RWPE2 (cell line): ENCODE results near the gene TMEM14B.

Experiments
- ATAC-seq: fragments of 200-7000 bp; cut with Tn5 transposase; 3 replicates; pipeline ENCODE4 v1.9.1; 2021; ENCODE audit warnings: low read depth
- DNase-seq: peaks from one replicate; pipeline ENCODE4 v3.0.0-alpha.2; 2020; ENCODE audit warnings: low spot score
- H3K27ac ChIP-seq: fragments of 450-650 bp; 2 replicates; pipeline ENCODE4 v1.5.1; 2017; ENCODE audit warnings: mild to moderate bottlenecking; ENCODE audit not compliant: poor library complexity, severe bottlenecking
- H3K27me3 ChIP-seq: fragments of 250-450 bp; sonication (Bioruptor Pico); 2 replicates; pipeline ENCODE4 v1.5.1; 2021; ENCODE audit warnings: mild to moderate bottlenecking, moderate library complexity; ENCODE audit not compliant: insufficient read depth, poor library complexity, severe bottlenecking
- H3K36me3 ChIP-seq: fragments of 250-450 bp; sonication (Bioruptor Pico); 2 replicates; pipeline ENCODE4 v1.5.1; 2020; ENCODE audit warnings: low read depth, mild to moderate bottlenecking, moderate library complexity
- H3K4me1 ChIP-seq: fragments of 250-450 bp; sonication (Bioruptor Pico); 2 replicates; pipeline ENCODE4 v1.5.1; 2021; ENCODE audit warnings: mild to moderate bottlenecking, moderate library complexity; ENCODE audit not compliant: insufficient read depth, poor library complexity, severe bottlenecking
- H3K4me3 ChIP-seq: fragments of 250-450 bp; sonication (Bioruptor Pico); 2 replicates; pipeline ENCODE4 v1.5.1; 2021; ENCODE audit warnings: mild to moderate bottlenecking, moderate library complexity; ENCODE audit not compliant: severe bottlenecking
- H3K9me3 ChIP-seq: fragments of 250-450 bp; sonication (Bioruptor Pico); 2 replicates; pipeline ENCODE4 v1.5.1; 2021; ENCODE audit warnings: mild to moderate bottlenecking, moderate library complexity; ENCODE audit not compliant: severe bottlenecking
- TF ChIP-seq, protein P1 (sequence below): fragments of 450-650 bp; IDR thresholded peaks from one replicate; pipeline ENCODE4 v1.5.1; 2017; ENCODE audit warnings: mild to moderate bottlenecking, moderate library complexity; ENCODE audit not compliant: poor library complexity, severe bottlenecking

Gene TMEM14B

DNA sequence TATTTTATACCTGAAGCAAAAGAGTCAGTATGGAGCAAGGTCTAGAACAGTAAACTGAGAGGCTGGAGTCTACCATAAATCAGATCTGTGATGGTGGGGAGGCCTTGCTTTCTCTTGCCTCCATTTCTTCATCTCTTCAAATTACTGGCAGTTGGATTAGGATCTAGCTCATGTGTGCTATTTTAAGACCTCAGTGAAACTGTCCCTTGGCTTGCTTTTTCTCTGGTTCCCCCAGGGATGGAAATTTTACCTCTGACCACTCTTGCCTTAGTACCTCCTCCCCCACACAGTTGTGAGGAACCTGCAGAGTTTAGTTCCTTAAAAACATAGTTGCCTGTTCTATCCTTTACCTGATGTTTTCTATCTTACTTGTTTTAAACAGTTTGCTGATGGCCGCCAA, 8.5 kb downstream of the TMEM14B start:
- TF ChIP-seq, protein P1, sequence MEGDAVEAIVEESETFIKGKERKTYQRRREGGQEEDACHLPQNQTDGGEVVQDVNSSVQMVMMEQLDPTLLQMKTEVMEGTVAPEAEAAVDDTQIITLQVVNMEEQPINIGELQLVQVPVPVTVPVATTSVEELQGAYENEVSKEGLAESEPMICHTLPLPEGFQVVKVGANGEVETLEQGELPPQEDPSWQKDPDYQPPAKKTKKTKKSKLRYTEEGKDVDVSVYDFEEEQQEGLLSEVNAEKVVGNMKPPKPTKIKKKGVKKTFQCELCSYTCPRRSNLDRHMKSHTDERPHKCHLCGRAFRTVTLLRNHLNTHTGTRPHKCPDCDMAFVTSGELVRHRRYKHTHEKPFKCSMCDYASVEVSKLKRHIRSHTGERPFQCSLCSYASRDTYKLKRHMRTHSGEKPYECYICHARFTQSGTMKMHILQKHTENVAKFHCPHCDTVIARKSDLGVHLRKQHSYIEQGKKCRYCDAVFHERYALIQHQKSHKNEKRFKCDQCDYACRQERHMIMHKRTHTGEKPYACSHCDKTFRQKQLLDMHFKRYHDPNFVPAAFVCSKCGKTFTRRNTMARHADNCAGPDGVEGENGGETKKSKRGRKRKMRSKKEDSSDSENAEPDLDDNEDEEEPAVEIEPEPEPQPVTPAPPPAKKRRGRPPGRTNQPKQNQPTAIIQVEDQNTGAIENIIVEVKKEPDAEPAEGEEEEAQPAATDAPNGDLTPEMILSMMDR: no peak
- DNase-seq (no peak), ATAC-seq (no peak)
- no peaks in the 10 kb centered on the region for H3K27me3 ChIP-seq
- H3K27ac ChIP-seq: no peak overlapping the region
- peaks cover 68% of the 10 kb centered on the region for H3K36me3 ChIP-seq
- H3K9me3 ChIP-seq: peaks cover 2% of the 10 kb centered on the region
- H3K4me1 ChIP-seq: peaks cover 17% of the 10 kb centered on the region
- H3K4me3 ChIP-seq: no peak overlapping the region

DNA sequence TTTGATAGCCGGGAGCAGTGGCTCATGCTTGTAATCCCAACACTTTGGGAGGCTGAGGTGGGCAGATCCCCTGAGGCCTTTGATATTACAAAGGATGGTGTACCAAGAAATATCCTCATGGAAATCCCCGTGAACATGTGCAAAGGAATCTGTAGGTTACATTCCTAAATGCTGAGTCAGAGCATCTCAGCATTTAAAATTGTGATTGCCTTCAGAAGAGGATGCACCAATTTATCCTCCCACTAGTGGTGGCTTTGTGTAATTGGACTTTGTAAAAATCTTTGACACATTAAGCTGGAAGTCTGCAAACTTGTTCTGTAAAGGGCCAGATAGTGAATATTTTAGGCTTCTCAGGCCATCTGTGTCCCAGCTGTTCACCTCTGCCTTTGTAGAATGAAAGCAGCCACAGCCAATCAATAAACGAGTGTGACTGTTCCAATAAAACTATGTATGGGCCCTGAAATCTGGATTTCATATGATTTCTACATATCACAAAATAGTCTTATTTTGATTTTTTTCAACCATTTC, 11.8 kb downstream of the TMEM14B start:
- Histone ChIP-seq H3K36me3 (peaks cover 41% of the 10 kb centered on the region), H3K4me1 (peaks cover 17% of the 10 kb centered on the region), H3K27me3 (no peaks in the 10 kb centered on the region), H3K27ac (peak overlapping the region; percentile 84), H3K9me3 (peaks cover 2% of the 10 kb centered on the region), H3K4me3 (no peak overlapping the region)
- TF ChIP-seq, protein P1: peak; percentile 79
- ATAC-seq (peak; percentile 79), DNase-seq (peak; percentile 74)

DNA sequence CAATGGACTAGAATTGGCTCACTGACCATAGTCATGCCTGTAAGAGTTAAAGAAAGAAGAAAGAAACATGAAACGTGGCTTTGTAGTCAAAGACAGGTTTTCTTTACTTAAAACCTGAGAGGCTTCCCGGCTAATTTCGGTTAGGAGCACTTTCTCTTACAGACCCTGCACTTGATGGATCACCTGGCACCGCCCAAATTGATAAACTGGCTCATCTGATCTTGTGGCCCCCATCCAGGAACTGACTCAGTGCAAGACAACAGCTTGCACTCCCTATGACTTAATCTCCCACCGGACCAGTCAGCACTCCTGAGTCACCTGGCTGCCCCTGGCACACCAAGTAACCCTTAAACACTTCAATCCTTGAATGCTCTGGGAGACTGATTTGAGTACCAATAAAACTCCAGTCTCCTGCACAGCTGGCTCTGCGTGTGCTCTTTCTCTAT, 12.3 kb downstream of the TMEM14B start:
- Histone ChIP-seq H3K27me3 (no peaks in the 10 kb centered on the region), H3K4me3 (no peak overlapping the region), H3K4me1 (peaks cover 17% of the 10 kb centered on the region), H3K27ac (peak overlapping the region; percentile 84), H3K36me3 (peaks cover 39% of the 10 kb centered on the region), H3K9me3 (peaks cover 2% of the 10 kb centered on the region)
- DNase-seq: peak; percentile 96
- peak; percentile 93 for ATAC-seq
- TF ChIP-seq, protein P1: peak; percentile 11

DNA sequence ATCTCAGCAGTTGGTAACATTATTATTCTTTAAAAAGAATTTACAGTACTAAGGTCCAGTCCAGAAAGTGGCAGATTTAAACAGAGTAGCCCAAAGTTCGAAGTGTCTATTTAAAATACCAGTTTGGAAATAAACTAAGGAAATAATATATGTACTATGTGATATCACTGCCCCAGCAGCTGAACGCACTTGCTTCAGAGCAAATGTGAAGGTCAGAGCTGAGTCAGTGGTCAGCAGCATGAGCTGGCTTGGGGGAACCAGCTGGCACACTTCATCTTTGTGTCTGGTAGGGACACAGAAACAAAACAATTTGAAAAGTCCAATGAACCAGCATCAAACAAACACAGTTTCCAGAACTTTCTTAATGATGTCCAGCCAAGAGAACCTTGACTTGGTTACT, 15.4 kb downstream of the TMEM14B start:
- no peak overlapping the region for H3K27ac ChIP-seq
- DNase-seq (no peak), ATAC-seq (no peak)
- peaks cover 17% of the 10 kb centered on the region for H3K4me1 ChIP-seq
- TF ChIP-seq, protein P1: no peak
- peaks cover 11% of the 10 kb centered on the region; the same call in 1 of the 2 replicates for H3K36me3 ChIP-seq
- H3K4me3 ChIP-seq: no peak overlapping the region
- H3K9me3 ChIP-seq: peaks cover 2% of the 10 kb centered on the region
- H3K27me3 ChIP-seq: no peaks in the 10 kb centered on the region

DNA sequence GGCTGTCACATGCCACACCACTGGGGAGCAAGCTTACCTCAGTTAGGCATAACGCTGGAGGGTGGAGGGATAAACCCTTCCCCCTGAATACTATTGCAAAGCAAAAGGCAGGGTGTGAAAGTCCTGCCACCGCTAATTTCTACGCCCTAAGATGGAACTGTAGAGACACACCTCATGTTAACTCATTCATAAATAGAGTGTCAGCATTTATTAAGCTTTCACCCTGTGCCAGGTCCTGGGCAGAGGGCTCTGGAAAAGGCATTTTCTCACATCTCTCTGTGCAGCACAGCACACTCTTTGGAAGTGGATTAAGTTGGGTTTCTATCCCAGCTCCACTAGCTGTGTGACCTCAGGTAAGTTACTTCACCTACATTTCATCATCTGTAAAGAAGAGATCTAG, 21.8 kb downstream of the TMEM14B start:
- Histone ChIP-seq H3K9me3 (no peaks in the 10 kb centered on the region), H3K4me3 (no peak overlapping the region), H3K27ac (no peak overlapping the region), H3K4me1 (no peaks in the 10 kb centered on the region), H3K27me3 (no peaks in the 10 kb centered on the region), H3K36me3 (peaks cover 10% of the 10 kb centered on the region; the same call in 1 of the 2 replicates)
- TF ChIP-seq, protein P1: no peak
- DNase-seq (no peak), ATAC-seq (no peak)
